Stimulated activated CD4-positive, alpha-beta T cell treated with anti-CD3 and anti-CD28 coated beads, TNF-alpha, amount 100 ng/mL, for 1 hour (primary cell): ENCODE data around the gene SMIM44.

Experiments used
- DNase-seq, 3 donors: peaks; one replicate each; pipeline ENCODE4 v3.0.0-alpha.2; 2020; ENCODE audit warnings: low read depth in 3 of 3, low spot score in 1 of 3

Gene SMIM44

DNA sequence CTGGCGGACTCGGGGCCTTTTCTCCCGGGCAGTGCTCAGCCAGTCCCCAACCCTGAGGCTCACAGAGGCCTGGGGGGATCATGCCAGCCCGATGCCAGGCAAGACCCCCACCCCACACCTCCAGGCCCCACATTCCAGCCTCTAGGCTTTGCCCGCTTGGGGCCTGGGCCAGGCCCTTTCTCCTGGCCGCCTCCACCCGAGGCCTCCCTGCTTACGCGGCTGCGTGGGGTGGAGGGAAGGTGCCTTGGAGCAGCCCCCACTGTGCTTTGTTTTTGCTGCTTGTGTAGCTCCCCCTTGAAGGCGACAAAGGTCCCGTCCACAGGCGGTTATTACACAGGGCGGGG lies 41.3 kb downstream of the SMIM44 start:
- DNase-seq = no peak

DNA sequence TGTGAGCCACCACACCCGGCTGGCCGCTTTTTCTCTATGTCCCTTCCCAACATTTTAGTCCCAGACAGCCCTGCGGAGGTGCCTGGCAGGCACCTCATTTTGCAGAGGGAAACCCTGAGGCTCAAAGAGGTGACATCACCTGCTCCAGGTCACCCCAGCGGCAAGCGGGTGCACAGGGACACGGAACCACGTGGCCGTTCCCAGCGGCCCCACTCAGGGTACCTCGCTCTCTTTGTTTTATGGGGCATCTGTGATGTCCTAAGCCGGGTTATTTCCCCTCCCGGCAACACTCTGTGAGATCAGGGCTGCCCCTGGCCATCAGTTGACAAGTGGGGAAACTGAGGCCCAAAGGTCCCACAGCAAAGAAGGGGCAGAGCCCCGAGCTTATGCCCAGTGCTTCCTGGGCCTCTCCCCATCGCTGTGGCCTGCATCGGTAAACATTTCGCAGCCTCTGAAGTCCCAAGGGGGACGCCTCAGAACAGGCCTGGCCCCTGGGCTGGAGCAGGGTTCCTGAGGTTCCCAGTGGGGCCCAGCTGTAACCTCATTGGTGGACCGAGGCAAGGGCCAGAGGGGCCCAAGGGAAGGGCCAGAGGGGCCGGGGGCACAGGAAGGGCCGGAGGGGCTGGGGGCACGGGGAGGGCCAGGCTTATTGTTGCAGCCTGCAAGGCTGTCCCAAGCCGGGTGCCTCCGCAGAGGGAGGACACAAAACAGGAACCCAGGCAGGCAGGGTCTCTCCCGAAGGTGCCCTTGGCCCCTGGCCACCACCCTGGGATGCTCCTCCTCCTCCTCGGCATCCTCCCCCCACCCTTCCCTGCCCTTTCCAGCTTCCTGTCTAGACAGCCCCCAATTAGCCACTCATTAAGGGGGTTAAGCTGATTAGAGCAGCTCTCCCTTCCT lies 41.9 kb downstream of the SMIM44 start:
- DNase-seq = no peak

DNA sequence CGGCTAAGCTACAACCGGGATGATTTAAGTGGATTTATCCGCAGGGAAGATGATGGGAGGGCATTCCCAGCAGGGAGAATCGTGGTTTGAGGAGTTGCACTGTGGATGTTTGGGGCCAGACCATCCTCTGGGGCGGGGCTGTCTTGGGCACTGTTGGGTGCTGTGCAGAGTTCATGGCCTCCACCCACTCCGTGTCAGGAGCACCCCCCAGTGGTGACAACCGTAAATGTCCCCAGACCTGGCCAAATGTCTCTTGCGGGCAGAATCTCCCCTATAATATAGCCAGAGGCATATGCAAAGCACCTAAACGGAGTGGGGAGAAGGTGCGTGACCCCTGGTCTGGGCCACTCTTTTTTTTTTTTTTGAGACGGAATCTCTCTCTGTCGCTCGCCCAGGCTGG lies 43.2 kb downstream of the SMIM44 start:
- DNase-seq = peak in 2 of 3 donors; percentile 28 to 37

GRCh38 chr19:3434630-3435553 lies 48.3 kb downstream of the SMIM44 start:
- DNase-seq = peak; percentile 86 to 93 (median 90)

- DNase-seq = no peak
Observed at GRCh38 chr19:3433805-3434540, 49.3 kb downstream of the SMIM44 start.

DNA sequence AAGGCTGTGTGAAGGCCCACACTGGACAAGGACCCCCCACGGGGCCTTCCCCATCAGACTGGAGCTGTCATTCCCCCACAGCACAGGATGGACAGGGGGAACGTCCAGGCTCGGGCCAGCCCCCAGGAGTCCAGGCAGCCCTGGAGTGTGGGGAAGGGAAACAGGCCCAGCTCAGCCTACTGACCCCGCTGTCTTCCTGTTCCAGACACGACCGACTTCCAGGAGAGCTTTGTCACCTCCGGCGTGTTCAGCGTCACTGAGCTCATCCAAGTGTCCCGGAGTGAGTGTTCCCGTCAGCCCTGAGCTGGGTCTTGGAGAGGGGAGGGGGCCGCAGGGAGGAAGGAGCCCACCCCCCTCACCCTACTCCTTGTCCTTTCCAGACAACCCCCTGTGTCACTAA lies 49.9 kb downstream of the SMIM44 start:
- DNase-seq = no peak
